PC-3 (cell line): ENCODE measurements around the gene ZNF507. TPM values are rescaled to one million over a fixed set of nuclear protein-coding genes. Genes with fewer than 3 reads are reported as not detected.

ENCODE experiments used
- ATAC-seq: fragments of 200-7000 bp; cut with Tn5 transposase; 2 replicates; pipeline ENCODE4 v1.9.1; 2020; ENCODE audit warnings: mild to moderate bottlenecking, moderate library complexity
- BruUV-seq: library from RNA; stranded (reverse); fragments of 400-500 nt; replicated peaks from 2 replicates; lab custom pipeline; 2021; lab: Mats Ljungman, UMichigan
- CTCF ChIA-PET: fragments of 300-600 bp; sonication (Branson Sonifier 250); formaldehyde crosslinking; loops from one replicate; lab custom pipeline; 2022; ENCODE audit warnings: antibody characterized with exemption; lab: Charles Lee
- POLR2A ChIA-PET: fragments of 300-600 bp; sonication (Branson Sonifier 250); formaldehyde crosslinking; loops from one replicate; lab custom pipeline; 2022; ENCODE audit warnings: antibody characterized with exemption; ENCODE audit not compliant: unreplicated experiment; lab: Charles Lee
- DNase-seq: peaks from one replicate; pipeline ENCODE4 v3.0.0-alpha.2; 2015
- H2AFZ ChIP-seq: fragments of 300-600 bp; sonication (generic); 2 replicates; pipeline ENCODE4 v1.6.0; 2016; ENCODE audit warnings: antibody characterized with exemption, low read length
- H3F3A ChIP-seq: fragments of 300-600 bp; sonication (generic); one replicate; pipeline ENCODE4 v1.6.0; 2017; ENCODE audit warnings: antibody characterized with exemption, low read length, control low read depth, mild to moderate bottlenecking; ENCODE audit not compliant: unreplicated experiment
- H3K27ac ChIP-seq: fragments of 300-600 bp; sonication (generic); 2 replicates; pipeline ENCODE4 v1.5.1; 2016; ENCODE audit warnings: mild to moderate bottlenecking, low read length
- H3K27me3 ChIP-seq: fragments of 300-600 bp; sonication (generic); 2 replicates; pipeline ENCODE4 v1.6.1; 2016; ENCODE audit warnings: low read length, mixed read lengths
- H3K36me3 ChIP-seq: fragments of 300-600 bp; sonication (generic); 2 replicates; pipeline ENCODE4 v1.6.1; 2016; ENCODE audit warnings: low read depth, mixed run types, low read length, mixed read lengths
- H3K4me1 ChIP-seq: fragments of 300-600 bp; sonication (generic); 2 replicates; pipeline ENCODE4 v1.5.1; 2016; ENCODE audit warnings: low read length; ENCODE audit not compliant: insufficient read depth
- H3K4me2 ChIP-seq: fragments of 300-600 bp; sonication (generic); 2 replicates; pipeline ENCODE4 v1.6.0; 2016; ENCODE audit warnings: low read length
- H3K4me3 ChIP-seq: fragments of 300-600 bp; sonication (generic); 2 replicates; pipeline ENCODE4 v1.5.1; 2016; ENCODE audit warnings: mild to moderate bottlenecking, low read length, mixed read lengths
- H3K79me2 ChIP-seq: fragments of 300-600 bp; sonication (generic); 2 replicates; pipeline ENCODE4 v1.6.1; 2017; ENCODE audit warnings: low read length, mixed read lengths
- H3K9ac ChIP-seq: fragments of 300-600 bp; sonication (generic); 2 replicates; pipeline ENCODE4 v1.6.0; 2016; ENCODE audit warnings: mild to moderate bottlenecking, low read length
- H3K9me2 ChIP-seq: fragments of 300-600 bp; sonication (generic); replicated peaks from 2 replicates; pipeline ENCODE4 v1.6.1; 2016; ENCODE audit warnings: mixed run types, low read length, mixed read lengths
- H3K9me3 ChIP-seq: fragments of 300-600 bp; sonication (generic); 2 replicates; pipeline ENCODE4 v1.6.1; 2016; ENCODE audit warnings: low read length, mixed read lengths
- H4K20me1 ChIP-seq: fragments of 300-600 bp; sonication (generic); 2 replicates; pipeline ENCODE4 v1.6.1; 2016; ENCODE audit warnings: low read length, mixed read lengths
- EZH2 ChIP-seq: fragments of 300-600 bp; sonication (generic); IDR thresholded peaks from one replicate; pipeline ENCODE4 v1.6.1; 2017; ENCODE audit warnings: antibody characterized with exemption, mild to moderate bottlenecking, low read length; ENCODE audit not compliant: unreplicated experiment
- EZH2phosphoT487 ChIP-seq: fragments of 300-600 bp; sonication (generic); IDR thresholded peaks from 2 replicates; pipeline ENCODE4 v1.6.1; 2018; ENCODE audit warnings: mild to moderate bottlenecking, antibody characterized with exemption, low read length, borderline replicate concordance
- intact Hi-C: fragments of 100-400 bp; cut with micrococcal nuclease; formaldehyde crosslinking; loops from 2 replicates; pipeline ENCODE4 v1.9.0; 2023
- total RNA-seq: library from RNA; depleted of rRNA; stranded (reverse); fragments of >200 nt; gene quantifications from 2 replicates; pipeline ENCODE4 v1.2.3, GENCODE V29; 2014
- TF ChIP-seq, protein P1 (sequence below): fragments of 300-600 bp; sonication (generic); conservative IDR thresholded peaks from 2 replicates; pipeline ENCODE4 v1.5.1; 2017; ENCODE audit warnings: antibody characterized with exemption, low read depth, mild to moderate bottlenecking, low read length

The ZNF507 gene
- total RNA-seq, 1 experiment from 2014 or later = 4.9 TPM

DNA sequence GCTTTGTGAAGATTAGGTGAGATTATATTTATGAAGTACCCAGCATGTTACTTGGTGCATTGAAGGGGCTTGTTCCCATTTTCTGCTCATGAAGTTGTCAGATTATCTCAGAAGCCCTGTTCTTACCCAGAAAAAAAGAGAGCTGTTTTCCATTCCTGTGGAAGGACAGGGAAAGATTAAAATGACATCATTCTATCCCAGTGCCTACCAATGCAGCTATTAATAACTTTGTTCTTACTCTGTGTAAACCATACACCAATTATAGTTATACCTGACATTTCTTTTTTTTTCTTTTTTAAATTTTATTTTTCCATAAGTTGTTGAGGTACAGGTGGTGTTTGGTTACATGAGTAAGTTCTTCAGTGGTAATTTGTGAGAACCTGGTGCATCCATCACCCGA lies 18.6 kb downstream of the ZNF507 start:
- no peaks in the 10 kb centered on the region for H4K20me1 ChIP-seq
- no peaks in the 10 kb centered on the region for H3K27me3 ChIP-seq
- no peaks in the 10 kb centered on the region for H3F3A ChIP-seq
- H3K4me1 ChIP-seq = peaks cover 15% of the 10 kb centered on the region
- peaks cover 36% of the 10 kb centered on the region; the same call in 1 of the 2 replicates for H3K79me2 ChIP-seq
- DNase-seq (no peak), ATAC-seq (no peak)
- intact Hi-C loops = no loop called here
- H3K9me3 ChIP-seq = no peaks in the 10 kb centered on the region
- H3K9me2 ChIP-seq = no peaks in the 10 kb centered on the region
- CTCF ChIA-PET = interaction anchor here (1.5 kb wide), 1 partner anchor 45 kb away, joined by 7 read pairs; no protein-coding TSS in a partner anchor
- POLR2A ChIA-PET = no interaction called here
- no peak overlapping the region for H3K4me2 ChIP-seq
- no TSS peak for BruUV-seq
- H3K27ac ChIP-seq = no peak overlapping the region
- H3K9ac ChIP-seq = no peak overlapping the region
- H3K36me3 ChIP-seq = peaks cover 18% of the 10 kb centered on the region
- H3K4me3 ChIP-seq = no peak overlapping the region
- no peak overlapping the region for H2AFZ ChIP-seq
- TF ChIP-seq, protein P1, sequence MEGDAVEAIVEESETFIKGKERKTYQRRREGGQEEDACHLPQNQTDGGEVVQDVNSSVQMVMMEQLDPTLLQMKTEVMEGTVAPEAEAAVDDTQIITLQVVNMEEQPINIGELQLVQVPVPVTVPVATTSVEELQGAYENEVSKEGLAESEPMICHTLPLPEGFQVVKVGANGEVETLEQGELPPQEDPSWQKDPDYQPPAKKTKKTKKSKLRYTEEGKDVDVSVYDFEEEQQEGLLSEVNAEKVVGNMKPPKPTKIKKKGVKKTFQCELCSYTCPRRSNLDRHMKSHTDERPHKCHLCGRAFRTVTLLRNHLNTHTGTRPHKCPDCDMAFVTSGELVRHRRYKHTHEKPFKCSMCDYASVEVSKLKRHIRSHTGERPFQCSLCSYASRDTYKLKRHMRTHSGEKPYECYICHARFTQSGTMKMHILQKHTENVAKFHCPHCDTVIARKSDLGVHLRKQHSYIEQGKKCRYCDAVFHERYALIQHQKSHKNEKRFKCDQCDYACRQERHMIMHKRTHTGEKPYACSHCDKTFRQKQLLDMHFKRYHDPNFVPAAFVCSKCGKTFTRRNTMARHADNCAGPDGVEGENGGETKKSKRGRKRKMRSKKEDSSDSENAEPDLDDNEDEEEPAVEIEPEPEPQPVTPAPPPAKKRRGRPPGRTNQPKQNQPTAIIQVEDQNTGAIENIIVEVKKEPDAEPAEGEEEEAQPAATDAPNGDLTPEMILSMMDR = no peak
- no peak for TF ChIP-seq EZH2
- TF ChIP-seq EZH2phosphoT487 = no peak

DNA sequence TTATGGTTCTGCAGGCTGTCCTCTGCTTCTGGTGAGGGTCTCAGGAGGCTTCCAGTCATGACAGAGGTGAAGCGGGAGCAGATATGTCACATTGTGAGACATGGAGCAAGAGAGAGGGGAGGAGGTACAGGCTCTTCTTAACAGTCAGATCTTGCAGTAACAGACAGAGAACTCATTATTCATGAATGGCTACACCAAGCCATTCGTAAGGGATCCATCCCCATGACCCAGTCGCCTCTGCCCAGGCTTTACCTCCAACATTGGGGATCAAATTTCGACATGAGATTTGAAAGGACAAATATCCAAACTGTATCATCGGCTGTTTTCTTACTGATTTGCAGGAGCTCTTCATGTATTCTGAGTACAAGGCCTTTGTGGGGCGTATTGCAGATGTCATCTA lies 21.7 kb downstream of the ZNF507 start:
- intact Hi-C loops = no loop called here
- H3K36me3 ChIP-seq = peaks cover 14% of the 10 kb centered on the region; the same call in 1 of the 2 replicates
- H3K9me3 ChIP-seq = no peaks in the 10 kb centered on the region
- ChIA-PET POLR2A (interaction anchor here (0.6 kb wide), 1 partner anchor 89 kb away, joined by 5 read pairs; no protein-coding TSS in a partner anchor), CTCF (no interaction called here)
- H4K20me1 ChIP-seq = no peaks in the 10 kb centered on the region
- no peak overlapping the region for H3K27ac ChIP-seq
- peaks cover 3% of the 10 kb centered on the region for H3F3A ChIP-seq
- peaks cover 17% of the 10 kb centered on the region for H3K4me1 ChIP-seq
- BruUV-seq = no TSS peak
- H3K4me2 ChIP-seq = no peak overlapping the region
- peaks cover 37% of the 10 kb centered on the region for H3K79me2 ChIP-seq
- DNase-seq (no peak), ATAC-seq (no peak)
- H3K9ac ChIP-seq = no peak overlapping the region
- TF ChIP-seq EZH2phosphoT487 (no peak), EZH2 (no peak)
- TF ChIP-seq, protein P1 = no peak
- H2AFZ ChIP-seq = no peak overlapping the region
- no peaks in the 10 kb centered on the region for H3K9me2 ChIP-seq
- H3K27me3 ChIP-seq = no peaks in the 10 kb centered on the region
- no peak overlapping the region for H3K4me3 ChIP-seq

DNA sequence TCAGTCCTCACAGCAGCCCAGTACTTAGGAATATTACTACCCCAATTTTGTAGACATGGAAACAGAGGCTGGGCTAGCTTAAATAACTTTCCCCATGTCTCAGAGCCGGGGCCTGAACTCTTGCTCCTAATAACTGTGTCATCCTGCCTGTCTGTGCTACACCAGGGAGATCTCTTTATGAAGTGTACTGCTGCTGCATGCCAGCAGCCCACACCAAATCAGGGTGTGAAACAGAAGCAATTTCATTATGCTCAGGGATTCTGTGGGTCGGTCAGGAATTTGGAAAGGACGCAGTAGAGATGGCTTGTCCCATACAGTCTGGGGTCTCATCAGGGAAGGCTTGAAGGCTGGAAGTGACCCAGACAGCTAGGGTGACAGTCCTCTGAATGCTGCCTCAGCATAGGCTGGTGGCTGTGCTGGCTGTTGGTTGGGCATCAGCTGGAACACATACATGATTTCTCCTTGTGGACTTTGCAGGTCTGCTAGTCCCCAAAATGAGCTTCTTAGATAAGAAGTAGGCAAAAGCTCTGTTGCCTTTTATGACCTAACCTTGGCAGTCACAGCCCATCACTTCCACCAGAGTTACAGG lies 22.6 kb downstream of the ZNF507 start:
- H3K9me2 ChIP-seq = no peaks in the 10 kb centered on the region
- no TSS peak for BruUV-seq
- H3K79me2 ChIP-seq = peaks cover 37% of the 10 kb centered on the region
- H3K36me3 ChIP-seq = peaks cover 22% of the 10 kb centered on the region
- ChIA-PET POLR2A (no interaction called here), CTCF (interaction anchor here (0.5 kb wide), 1 partner anchor 57 kb away, joined by 3 read pairs; no protein-coding TSS in a partner anchor)
- H2AFZ ChIP-seq = no peak overlapping the region
- intact Hi-C loops = no loop called here
- H3K27ac ChIP-seq = no peak overlapping the region
- DNase-seq (no peak), ATAC-seq (no peak)
- H3F3A ChIP-seq = peaks cover 10% of the 10 kb centered on the region
- TF ChIP-seq, protein P1 = no peak
- no peak for TF ChIP-seq EZH2phosphoT487
- no peak for TF ChIP-seq EZH2
- H4K20me1 ChIP-seq = no peaks in the 10 kb centered on the region
- no peak overlapping the region for H3K4me2 ChIP-seq
- no peaks in the 10 kb centered on the region for H3K9me3 ChIP-seq
- no peaks in the 10 kb centered on the region for H3K27me3 ChIP-seq
- H3K4me3 ChIP-seq = no peak overlapping the region
- H3K9ac ChIP-seq = no peak overlapping the region
- H3K4me1 ChIP-seq = peaks cover 17% of the 10 kb centered on the region
